Cerebellar cortex (tissue), 1 donor: Measurements from ENCODE around the gene CASQ1.

Experiments used
- DNase-seq: peaks from one replicate; pipeline ENCODE4 v3.0.0-alpha.2; 2015; ENCODE audit warnings: low spot score

The CASQ1 gene

DNA sequence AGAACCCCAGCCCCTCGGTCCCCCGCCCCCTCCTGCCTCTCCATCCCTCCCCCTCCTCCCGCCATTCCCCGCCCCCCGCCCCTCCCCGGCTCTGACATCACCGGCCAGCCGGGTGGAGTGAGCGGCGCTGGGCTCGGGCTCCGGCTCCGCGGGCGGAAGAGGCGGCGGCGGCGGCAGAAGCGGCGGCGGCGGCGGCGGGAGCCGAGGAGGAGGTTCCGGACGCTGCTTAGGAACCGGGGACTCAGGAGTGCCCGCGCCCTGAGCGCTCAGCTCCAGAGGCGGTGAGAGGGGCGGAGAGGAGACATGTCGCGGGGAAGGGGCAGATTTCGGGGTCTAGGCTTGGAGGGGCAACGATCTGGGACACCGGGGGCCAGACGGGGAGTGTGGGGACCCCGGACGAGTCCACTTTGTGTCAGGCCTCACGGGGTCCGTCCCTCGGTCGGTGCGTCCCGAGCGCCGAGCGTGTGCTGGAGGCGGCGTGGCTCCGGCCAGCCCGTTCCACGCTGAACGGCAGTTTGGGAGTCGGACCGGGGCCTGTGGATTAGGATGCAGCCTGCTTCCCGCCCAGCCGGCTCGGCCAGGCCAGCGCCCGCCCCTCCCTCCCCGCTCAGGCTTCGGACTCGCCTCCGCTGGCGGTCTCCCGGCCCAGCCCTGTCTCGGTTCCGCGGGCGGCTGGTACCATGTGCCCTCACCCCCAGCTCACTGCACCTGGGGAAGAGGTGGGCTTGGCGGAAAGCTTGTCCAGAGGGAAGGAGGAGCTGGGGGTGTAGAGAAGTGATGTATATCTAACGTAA lies 15.1 kb downstream of the CASQ1 start, which contains the start of gene PEA15:
PEA15 (plus strand) TSS at position 143 of the 794 bp plus-strand sequence. CDS start 6,161 bp downstream, outside the sequence.
- peak; percentile 74 for DNase-seq

DNA sequence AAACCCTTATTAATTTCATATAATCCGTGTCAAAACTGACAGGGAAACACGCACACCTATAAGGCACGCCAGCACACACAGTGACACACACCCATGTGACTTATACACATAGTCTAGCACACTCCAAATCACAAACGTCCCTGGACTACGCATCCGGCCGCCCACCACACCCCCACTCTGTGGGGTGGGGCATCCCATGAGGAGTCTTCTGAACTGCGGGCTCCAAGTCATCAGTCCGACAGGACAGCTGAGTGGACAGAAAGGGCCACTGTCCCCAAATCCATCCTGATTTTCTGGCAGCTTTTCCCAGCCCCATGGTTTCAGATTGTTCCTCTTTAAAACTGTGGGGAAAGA lies 15.6 kb downstream of the CASQ1 start:
- DNase-seq: no peak

DNA sequence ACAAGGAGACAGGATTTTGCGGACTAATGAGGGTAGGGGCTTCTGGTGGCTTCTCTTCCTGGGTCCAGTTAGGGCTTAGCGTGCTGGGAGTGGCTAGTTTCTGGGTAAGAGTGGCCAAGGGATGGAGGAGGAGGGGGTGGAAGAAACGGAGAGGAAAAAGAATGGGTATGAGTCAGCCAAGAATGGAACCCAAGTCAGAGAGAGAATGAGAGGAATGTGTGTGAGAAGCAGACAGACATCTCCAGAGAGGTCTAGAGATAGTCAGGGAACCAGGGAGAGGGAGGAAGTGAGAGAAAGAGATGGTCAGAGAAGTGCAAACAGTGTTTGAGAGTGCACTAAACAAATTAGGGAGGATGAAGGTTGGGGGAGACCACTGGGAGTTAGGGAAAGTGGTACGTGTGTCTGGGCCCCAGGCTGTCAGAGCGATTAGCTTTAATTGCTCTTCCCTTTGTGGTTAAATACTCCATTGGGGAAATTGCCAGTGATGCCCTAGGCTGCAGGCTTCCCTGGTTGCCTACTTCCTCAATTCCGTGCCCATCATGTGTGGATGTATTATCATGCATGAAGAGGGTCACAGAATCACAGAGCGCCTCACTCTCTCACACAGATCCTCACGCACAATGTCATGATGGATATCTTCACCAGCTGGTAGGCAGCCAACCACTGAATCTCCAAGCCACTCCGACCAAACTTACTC lies 16.2 kb downstream of the CASQ1 start:
- DNase-seq: peak; percentile 52

DNA sequence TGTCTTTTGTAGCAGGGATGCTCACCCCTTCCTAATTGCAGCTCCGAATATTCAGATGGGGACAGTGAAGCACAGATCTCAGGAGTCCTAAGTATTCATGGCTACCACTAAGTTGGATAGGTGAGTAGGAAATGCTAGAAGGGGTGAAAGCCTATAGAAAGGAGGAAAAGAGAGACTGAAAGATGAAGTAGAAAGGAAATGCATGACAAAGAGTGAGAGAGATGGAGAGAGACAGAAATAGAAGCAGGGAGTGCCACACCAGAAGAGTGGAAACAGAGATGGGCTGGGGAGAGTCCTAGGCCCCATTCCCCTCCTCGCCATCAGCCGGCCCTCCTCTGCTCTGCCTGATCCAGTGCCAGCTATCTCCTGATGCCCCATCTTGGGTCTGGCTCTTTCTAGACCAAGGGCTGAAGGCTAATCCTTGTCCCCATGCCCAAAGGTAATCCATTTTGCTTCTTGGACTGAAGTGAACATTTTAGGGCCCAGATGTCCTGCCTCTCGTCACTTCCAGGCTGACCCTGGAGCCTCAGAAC lies 16.8 kb downstream of the CASQ1 start:
- no peak for DNase-seq

DNA sequence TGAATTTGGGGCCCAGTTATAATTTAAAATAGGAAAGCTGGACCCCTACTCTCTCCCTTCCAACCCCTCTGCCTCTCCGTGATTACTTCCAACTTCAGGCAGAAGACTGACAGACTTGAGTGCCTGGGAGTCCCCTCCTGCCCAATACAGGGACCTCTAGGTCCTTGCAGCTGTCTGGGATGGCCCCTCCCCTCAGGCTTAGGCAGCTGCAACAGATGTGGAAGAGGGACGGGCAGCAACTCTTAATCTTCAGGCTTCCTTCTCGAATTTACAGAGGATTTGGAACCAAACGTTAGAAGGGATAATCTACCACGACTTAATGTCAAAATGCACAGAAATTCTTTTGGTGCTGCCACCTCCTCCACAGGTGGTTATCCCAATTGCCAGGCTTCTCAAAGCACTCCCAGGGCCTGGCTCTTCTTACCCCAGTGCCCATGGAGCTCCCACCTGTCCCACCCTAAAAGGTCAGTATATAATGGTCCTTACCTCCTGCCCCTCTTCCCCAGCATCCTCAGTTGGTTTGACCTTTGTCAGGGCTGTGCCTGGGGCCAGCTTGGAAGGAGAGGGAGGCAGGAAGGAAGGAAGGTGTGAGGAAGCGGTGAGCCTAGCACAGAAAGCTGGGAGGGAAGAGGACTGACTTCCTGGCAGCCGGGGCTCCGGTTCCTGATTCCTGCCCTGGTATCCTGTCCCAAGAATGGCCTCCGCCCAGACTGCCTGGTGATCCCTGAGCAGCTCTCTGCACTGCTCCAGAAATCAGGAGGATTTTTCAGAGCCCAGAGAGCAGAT lies 17.6 kb downstream of the CASQ1 start:
- no peak for DNase-seq

DNA sequence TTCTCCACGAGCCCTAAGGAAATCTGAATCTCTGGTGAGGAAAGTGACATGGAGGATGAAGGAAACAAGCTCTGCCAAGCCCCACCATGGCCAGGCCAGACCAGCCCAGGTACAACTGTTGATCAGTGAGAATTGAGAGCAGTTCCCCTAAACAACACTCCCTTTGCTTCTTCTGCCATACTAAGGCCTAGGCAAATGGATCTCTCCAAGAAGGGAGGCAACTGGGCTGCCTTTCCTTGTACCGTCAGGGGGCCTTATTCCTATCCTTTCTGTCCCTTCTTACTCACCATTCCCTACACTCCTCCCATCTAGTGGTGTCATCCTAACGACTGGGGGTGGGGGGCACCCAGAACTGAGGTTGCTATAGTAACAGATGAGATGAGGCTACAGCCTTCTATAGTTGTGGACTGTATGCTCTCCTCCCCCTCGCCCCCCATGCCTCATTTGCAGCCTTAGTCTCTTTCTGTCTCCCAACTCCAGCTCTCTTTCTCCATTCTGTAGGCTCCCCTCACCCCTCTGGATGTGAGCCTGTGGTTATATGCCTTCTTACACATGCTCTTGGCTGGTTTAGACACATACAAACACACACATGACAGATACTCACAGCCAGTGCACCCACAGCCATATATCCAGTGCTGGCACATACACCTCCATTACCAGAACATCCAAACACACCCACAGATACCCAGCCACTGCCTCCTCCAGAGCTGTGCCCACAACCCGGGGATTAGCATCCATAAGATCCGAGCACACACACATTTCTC lies 18.4 kb downstream of the CASQ1 start:
- no peak for DNase-seq

DNA sequence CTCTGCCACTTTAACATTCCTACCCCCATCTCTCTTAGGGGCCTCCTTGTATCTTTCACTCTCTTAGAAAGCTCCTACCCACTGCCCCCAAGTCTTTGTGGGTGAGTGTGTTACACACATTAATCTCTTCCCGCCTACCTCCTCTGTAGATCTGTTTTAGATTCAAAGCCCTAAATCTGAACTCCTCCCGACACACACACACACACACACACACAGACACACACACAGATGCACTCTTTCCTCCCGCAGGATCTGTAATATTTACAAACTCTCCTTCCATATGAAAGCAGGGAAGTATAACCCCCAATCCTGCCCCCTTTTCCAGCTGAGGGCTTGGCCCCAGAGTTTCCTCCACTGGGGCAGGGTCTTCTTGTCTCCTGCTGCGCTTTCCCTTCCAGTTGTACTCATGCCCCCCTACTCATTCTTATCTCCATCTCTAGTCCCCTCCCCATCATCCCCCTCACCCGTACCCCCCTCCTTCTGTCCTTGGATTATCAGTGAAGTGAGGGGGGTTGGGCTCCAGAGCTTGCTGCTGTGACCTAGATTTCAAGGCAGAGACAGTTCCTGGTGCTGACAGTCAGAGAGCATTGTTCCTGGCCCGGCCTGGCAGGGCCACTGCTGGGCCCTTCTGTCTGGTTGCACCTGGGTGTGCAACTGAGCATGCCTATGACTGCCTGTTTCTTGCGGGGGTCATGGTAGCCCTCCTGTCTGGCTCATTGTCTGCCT lies 19.1 kb downstream of the CASQ1 start:
- peak; percentile 96 for DNase-seq

DNA sequence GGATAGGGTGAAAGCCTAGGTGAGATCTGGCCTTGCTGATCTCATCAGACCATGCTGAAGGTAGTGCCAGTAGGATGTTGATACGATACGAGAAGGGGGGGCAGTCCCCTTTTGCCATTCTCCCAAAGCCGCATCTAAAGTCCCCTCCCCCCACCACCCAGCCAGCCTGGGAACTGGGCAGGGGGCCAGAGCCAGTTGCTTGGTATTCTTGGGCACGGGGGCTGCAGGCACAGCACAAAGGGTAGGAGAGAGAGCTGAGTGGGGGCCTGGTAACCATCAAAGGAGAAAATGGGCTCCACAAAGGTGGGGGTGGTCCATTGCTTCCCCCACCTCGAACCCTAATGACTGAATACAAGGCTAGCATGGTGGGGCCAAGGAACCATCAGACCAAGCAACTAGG lies 20.2 kb downstream of the CASQ1 start:
- DNase-seq: no peak

DNA sequence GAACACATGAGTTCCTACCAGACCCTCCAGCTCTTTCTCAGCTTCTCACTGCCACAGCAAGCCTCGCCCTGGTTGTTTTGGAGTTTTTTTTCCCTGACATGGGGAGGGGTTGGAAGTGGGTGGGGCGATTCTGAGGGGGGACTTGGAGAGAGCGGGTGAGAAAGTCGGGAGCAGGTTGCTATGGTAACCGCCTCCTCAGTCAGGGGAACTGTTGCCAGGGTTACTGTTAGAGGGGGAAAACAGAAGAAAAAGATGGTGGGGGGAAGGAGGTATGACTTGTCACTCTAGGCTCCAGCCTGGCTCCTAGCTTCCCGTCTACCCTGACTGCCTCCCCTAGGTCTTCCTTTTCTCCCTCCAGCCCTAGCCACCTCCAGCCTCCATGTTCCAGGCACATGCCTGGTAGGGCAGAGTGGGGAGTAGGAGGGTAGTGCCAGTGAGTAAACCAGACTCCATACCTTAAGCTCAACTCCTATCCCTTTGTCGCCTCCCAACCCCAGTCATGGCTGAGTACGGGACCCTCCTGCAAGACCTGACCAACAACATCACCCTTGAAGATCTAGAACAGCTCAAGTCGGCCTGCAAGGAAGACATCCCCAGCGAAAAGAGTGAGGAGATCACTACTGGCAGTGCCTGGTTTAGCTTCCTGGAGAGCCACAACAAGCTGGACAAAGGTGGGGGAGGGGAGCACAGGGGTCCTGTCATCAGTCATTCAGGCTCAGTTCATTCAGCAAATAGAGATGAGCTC lies 20.8 kb downstream of the CASQ1 start:
- peak; percentile 61 for DNase-seq

DNA sequence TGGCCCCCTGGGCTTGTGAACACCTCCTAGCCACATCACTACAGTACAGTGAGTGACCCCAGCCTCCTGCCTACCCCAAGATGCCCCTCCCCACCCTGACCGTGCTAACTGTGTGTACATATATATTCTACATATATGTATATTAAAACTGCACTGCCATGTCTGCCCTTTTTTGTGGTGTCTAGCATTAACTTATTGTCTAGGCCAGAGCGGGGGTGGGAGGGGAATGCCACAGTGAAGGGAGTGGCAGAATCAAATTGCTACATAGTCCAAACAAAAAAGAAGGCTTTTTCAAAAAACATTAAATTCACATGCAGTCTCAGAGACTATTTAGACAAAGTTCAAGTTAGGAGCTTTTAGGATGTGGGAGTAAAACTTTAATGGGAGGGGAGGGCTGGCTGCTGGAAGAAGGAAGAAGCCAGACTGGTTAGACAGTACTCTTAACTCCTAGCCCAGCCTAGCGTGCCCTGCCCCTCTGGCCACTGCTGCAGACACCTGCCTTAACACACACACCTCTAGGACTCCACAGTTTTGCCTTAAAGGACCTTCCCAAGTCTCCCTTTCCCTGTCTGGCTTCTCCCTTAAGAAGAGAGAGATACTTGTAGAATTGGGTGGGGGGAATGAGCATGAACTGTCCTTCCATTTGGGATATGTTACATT lies 24.2 kb downstream of the CASQ1 start:
- no peak for DNase-seq

DNA sequence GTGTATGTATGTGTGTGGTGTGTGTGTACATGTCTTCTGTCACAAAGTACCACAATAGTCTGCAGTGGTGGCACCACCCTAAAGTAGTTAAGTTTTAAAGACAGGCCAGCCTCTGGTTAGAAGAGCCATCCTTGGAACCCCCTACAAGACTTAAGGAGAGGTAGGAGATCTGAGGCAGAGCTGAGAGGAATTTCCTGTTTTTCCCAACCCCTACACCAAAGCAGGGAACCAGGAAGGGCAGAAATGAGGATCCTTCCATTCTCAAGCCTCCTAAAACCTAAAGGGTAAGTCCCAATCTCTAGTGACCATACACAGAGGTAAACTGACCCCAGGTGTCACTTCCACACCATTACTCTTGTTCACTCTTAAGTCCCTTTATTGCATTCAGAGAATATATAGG lies 25.9 kb downstream of the CASQ1 start:
- DNase-seq: no peak

DNA sequence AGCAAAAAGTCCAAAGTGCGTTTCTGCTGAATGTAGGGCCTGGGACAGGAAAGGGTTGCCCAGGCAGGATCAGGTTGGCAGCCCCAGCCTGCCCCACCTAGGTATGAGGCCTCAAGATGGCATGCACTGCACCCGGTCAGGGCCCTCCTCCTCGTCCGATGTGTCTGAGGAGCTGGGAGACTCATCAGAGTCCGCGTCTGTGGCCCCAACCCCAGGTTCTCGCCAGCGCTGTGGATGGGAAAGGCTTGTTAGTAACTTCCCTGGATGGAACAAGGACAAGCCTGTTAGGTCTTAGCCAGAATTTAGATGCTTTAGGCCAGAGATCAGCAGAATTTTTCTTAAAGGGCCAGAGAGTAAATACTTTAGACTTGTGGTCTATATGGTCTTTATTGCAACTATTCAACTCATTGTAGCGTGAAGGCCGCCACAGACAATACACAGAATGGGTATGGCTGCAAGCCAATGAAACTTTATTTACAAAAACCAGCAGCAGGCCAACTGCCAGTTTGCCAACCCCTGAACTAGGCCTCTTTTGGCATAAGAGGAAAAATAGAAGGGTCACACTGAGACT lies 27.2 kb downstream of the CASQ1 start:
- DNase-seq: no peak

DNA sequence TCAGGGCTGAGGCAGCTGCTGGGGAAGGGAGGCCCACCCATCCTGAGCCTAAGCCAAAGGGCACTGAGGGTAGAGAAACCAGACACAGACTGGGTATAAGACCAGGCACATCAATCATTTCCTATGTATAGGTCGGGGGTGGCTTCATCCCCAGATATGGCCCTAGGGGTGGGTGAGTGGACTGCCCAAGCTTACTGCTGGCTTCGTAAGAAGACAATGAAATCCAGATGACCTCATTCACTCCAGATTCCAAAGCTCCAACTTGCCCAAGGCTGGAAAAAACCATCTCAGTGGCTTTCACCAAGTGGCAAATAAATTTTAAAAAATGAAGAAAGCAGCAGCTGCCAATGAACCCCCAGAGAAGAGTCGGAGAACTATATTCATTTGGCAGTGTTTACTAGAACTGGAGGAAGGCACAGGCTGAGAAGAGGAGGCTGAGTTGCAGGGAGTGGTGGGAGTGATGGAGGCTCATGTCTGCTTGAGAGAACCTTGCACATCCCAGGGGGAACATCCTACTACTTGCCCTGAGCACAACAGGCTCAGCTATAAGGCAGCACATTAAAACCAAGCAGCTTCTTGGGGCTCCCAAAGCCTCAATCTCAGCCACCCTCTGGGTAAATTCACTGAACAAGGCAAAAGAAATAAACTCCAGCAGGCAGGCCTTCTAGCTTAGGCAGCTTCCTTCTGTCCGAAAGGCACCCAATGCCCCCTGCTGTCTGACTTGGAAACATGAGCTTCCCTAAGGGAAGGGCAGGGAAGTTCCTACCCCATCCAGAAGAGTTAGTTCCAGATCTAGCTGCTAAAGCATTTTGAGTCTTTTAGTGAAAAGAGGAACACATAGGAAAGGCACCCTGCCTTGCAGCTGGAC lies 28.9 kb downstream of the CASQ1 start:
- peak; percentile 75 for DNase-seq

DNA sequence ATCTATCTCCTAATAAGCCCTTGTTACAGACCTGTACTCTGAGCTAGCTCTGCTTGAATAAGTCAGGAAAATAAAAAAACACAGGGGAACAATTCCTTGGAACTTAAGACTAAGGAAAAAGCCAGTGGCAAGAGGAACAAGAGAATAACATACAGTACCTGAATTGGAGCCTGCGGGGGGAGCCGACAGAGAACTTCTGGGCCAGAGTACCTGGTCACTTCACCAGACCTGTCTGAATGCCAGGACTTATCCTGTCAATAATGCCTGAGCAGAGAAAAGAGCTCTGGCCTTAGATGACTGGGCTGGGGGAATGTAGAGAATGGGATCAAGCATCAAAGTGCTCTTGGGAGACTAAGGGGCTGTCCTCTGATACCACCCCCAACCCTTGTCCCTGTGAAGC lies 29.9 kb downstream of the CASQ1 start:
- DNase-seq: no peak

DNA sequence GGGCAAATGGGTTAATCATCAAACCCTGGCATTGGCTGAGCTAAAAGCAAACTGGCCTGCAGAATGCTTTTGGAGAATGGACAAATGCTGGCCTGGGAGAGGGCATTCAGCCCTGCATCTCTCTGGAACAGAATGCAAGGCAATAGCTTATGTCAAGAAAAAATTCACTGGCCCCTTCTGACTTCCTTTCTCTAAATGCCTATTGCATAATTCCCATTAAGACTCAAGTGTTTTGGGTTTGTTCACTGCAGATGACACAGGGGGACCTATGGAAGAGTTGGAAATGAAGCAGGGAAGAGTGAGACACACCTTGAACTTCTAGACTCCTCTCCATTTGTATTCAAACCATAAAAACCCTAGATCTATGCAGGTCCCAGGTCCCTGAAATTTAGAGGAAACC lies 30.7 kb downstream of the CASQ1 start:
- DNase-seq: no peak

DNA sequence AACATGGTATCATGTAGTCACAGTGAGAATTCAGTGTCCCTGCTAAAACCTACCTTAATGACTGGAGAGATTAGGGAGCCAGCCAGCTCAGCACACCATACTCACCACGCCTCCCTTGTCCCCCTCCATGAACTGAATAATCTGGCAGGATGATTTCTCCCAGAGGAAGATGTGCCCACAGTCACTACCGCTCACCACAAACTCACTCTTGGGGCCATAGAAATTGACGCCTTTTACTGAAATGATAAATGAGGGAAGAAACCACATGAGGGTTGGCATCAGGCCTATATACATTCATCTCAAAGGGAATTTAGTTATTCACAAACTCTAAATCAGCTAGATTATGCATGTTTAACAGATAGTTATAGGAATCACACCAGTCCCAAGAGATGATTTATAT lies 32.2 kb downstream of the CASQ1 start:
- no peak for DNase-seq

DNA sequence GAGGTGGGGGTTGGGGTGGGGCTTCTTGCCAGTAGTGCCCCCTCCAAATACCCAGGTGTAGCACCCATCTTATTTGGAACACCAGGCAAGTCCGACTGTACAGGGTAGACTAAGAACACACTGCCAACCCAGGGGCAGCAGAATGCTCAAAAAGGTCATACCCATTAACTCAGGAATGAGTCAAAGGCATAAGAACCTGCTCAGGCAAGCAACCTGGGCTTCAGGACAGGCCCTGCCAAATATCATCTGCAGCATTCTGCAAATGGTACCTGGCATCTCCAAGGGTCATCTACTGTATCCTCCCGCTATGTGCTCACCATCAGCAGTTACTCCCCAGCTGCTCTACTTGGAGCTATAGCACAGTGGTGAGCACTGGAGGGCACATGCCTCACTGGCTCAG lies 34.2 kb downstream of the CASQ1 start:
- DNase-seq: no peak

DNA sequence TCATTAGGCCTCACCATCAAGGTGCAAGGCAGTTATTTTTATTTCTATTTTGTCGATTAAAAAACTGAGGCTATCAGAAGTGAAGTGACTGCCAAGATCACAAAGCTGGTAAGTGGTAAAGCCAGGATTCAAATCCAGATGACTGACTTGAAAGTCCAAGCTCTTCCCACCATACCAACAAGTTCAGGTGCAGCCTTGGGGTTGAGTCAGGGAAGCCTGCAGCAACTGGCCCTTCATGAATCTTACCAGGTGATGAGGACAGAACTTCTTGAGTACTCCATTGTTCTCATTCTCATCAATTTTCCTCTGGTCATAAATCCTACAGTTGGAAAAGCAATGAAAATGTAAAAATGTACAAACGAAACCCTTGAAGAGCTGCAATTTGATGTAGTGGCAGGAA lies 35.0 kb downstream of the CASQ1 start:
- DNase-seq: no peak

DNA sequence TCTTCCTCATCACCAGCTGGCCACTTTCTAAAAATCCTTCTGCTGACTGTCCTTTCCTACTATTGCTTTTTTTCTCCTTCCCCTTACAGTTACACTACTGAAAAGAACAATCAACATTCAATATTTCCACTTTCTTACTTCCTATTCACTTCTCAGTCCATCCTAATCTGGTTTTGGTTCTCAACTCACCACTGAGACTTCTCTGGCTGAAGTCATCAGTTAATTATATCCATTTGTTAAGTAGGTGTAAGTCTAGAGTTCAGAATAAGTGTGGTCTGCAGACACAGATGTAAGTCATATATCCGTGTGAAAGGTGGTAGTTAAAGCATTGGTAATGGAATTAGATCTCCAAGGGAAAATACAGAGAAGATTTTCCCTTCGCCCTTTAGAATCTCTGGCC lies 36.2 kb downstream of the CASQ1 start:
- no peak for DNase-seq
